Jurkat, Clone E6-1 (cell line): ENCODE measurements around the gene CDH4.

Experiments
- DNase-seq: peaks from one replicate; pipeline ENCODE4 v3.0.0-alpha.2; 2011; ENCODE audit warnings: low read depth, low spot score
- H3K4me3 ChIP-seq: 2 replicates; pipeline ENCODE4 v1.5.1; 2011; ENCODE audit warnings: mild to moderate bottlenecking, low read length, control low read depth, moderate library complexity

Gene CDH4

DNA sequence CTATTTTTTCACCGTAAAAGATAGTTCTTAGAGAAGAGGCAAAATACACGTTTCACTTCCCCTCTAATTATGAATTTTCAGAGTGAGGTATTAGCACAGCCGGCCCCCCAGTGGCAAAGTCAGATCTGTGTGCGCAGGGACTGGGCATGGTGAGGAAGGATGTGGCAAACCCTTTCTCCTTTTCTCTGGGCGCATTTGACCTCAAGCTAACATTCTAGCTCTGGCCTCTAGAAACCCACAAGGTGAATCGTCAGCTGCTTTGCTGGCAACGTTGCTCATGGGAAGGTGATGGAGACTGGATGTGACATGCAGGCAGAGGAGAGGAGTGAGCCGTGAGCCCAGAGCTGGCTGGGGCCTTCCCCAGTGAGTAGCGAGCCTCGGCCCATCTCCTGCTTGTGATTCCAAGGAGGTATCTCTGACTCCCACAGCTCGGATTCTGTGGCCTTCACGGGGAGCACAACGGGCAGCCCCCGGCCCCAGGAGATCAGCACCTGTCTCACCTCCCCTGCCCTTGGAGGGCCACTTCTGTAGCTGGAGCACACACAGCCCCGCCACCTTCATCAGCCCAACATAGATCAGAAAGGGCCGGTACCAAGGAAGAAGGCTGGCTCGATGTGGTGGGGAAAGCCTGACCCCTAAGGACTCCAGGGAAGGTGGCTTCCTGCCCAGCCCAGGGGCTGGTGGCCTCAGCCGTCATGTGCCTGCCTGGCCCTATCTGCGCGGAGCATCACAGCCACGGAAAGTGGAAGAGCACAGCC, 660.8 kb downstream of the CDH4 start:
- H3K4me3 ChIP-seq = no peak overlapping the region
- DNase-seq = peak; percentile 89

DNA sequence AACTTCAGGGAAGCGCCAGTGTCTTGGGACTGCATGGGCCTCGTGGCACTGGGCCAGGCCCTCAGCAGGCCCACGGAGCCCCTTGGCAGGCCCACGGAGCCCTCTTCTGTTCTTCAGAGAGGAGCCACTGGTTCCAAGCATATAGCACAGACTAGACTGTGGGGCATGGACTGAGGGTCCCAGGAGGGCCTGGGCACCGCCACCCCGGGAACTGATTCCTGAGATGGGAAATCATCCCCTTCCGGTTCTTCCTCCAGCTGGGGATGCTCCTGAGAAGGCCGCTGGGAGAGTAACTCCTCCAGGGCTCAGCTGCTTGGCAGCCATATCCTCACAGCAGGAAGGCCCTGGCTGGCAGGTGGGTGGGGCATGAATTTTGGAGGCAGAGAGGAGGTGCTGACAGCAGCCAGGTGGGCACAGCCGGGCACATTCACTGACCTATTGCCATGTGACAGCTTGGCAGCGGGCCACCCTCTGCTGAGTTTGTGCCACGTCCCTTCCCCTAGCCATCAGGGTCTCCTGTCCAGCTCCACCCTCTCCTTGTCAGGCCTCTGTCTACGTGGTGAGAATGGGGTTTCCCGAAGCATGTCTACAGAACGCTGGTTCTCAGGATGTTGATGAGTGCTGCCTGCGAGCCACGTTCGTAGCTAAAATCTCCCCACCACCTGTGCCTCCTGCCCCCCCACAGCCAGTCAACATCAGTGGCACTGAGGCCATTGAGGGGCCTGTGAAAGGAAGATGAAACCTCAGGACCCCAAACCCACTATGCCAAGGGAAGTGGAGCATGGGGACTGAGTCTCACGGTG, 661.6 kb downstream of the CDH4 start:
- H3K4me3 ChIP-seq = no peak overlapping the region
- DNase-seq = no peak

DNA sequence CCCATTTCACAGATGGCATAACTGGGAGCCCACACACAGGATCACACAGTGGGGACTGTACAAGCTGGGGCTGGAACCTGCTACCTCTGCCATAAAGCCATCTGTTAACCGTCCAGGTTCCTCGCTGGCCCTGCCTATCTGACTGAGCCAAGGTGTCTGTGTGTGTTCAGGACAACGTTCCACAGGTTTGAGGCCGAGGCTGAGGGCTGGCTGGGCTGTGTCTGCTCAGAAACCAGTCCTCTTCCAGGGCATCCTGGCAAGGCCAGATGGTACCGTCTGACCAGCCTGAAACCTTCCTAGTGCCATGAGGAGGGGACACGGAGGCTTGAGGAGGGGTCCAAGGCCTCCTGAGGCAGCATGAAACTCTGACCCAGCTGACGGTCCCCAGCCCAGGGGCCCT, 663.0 kb downstream of the CDH4 start:
- no peak for DNase-seq
- H3K4me3 ChIP-seq = no peak overlapping the region

DNA sequence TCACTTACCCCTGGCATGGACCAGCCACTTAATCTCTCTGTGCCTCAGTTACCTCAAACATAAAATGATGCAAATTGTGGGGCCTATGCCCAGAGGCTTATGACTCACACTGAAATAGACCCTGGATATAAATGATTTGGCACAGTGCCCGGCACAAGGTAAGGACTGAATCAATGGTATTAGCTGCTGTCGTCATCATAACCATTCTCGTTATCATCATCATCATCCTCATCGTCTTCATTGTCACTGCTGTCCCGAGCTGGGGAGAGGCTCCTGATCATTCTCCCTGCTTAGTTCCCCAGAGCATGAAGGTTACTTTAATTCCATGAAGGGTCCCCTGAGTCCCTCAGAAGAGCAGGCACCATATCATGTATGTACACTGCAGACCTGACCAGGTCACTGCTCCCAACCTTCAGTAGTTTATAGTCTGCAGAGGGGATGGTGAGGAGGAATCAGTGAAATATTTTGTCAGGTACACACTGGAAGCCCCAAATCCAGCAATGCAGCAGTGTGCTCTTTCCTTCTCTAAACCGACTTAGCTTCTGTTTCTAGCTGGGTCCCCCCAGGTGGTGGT, 664.3 kb downstream of the CDH4 start:
- no peak for DNase-seq
- H3K4me3 ChIP-seq = no peak overlapping the region

DNA sequence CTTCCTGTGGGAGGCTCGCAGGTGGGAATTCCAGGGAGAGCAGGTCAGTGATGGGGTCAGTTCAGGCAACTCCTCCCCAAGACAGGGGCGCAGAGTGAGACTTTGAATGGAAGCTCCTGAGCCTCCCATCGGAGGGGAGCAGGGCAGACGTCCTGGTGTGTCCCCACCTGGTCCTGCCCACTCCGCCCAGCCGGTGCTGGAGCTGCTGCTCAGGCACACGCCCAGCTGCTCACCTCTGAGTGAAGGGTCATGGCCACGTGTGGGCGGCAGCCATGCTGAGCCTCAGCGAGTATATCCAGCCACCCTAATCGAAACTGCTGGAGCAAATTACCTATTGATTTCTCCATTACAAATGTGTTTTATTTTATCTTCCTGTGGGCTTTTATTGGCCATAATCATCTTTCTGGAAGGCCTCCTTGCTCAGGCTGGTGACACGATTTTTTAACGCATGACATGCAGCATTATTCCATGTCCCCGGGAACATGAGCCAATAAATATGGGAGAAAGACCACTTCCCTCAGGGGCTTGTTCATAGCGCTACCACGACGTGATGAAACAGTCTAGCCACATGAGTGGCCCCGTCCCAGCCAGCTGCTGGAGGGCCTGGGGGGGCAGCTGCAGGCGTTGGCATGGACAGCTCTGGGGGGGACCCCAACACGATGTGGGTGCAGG, 665.5 kb downstream of the CDH4 start:
- no peak for DNase-seq

DNA sequence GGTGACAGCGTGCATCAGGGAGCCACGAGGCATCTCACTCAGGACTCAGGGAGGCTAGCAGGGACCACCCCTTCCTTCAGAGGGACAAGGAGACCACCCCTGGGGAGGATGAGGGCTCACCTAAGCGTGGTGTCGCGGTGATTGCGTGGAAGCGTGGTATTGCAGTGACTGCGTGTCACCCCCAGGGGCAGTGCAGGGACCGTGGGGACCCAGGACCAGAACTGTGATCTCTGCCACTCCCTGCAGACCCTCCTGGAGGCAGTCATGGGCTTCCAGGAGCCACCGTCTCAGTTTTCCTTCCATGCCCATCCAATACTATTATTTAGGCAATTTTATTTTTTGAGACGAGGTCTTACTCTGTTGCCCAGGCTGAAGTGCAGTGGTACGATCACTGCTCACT, 666.5 kb downstream of the CDH4 start:
- no peak for DNase-seq
- H3K4me3 ChIP-seq = no peak overlapping the region

More for the DNA sequence above, 665.5 kb downstream of the CDH4 start:
- H3K4me3 ChIP-seq = no peak overlapping the region

DNA sequence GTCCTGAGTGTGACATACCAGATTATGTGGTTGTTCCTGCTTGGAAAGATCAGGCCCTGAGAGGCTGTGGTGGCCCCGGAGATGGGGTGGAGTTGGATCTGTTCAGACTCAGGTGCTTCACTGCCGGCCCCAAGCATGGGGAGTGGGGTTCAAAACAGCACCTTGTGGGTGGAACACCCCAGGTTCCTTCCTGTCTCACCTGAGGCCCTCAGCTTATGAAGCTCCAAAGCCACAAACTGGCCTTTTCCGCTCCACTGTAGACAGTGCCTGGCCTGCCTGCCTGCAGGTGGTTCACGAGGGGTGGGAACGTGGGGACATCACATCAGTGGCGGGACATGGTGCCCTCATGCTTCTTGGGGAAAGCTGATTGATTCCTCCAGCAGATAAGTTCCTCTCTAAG, 667.2 kb downstream of the CDH4 start:
- no peak overlapping the region for H3K4me3 ChIP-seq
- DNase-seq = no peak

DNA sequence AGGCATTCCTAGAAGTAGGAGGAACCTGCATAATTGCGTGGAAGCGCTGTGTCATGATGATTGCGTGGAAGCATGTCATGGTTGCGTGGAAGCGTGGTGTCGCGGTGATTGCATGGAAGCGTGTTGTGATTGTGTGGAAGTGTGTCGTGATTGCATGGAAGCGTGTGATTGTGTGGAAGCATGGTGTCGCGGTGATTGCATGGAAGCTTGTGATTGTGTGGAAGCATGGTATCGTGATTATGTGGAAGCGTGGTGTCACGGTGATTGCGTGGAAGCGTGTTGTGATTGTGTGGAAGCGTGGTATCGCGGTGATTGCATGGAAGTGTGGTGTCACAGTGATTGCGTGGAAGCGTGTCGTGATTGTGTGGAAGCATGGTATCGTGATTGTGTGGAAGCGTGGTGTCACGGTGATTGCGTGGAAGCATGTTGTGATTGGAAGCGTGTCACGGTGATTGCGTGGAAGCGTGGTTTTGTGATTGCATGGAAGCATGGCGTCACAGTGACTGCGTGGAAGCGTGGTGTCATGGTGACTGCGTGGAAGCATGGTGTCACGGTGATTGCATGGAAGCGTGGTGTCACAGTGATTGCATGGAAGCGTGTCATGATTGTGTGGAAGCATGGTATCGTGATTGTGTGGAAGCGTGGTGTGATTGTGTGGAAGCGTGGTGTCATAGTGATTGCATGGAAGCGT, 667.8 kb downstream of the CDH4 start:
- no peak overlapping the region for H3K4me3 ChIP-seq
- no peak for DNase-seq

DNA sequence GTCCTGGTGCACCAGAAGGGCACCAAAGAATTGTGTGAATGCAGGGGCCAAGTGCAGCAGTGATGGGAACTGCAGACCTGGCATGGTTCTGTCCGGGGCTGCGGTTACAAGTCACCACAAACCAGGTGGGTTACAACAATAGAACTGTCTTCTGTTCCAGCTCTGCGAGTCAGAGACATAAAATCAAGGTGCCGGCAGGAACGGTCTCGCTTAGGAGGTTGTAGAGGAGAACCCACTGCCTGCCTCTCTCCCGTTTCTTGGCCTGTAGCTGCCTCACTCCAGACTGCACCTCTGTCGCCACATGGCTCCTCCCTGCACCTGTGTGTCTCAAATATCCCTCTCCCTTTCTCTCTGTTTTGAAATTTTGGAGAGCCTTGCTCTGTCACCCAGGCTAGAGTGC, 670.4 kb downstream of the CDH4 start:
- H3K4me3 ChIP-seq = no peak overlapping the region
- no peak for DNase-seq

DNA sequence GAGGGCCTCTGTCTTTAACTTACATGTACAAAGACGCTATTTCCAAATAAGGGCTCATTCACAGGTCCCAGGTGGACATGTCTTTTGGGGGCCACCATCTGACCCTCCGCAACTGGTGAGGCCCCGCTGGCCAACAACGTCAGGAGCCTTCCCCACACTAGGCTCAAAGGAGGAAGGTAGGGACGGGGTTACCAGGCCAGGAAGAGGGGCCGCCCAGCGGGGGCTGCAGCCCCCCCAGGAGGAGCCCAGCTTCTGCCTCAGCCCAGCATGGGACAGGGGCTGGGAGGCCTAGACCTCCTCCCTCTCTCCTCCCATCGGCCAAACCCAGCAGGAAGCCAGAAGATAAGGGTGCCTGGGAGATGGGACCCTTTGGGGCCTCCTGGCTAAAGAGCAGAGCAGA, 670.9 kb downstream of the CDH4 start:
- DNase-seq = no peak
- no peak overlapping the region for H3K4me3 ChIP-seq

DNA sequence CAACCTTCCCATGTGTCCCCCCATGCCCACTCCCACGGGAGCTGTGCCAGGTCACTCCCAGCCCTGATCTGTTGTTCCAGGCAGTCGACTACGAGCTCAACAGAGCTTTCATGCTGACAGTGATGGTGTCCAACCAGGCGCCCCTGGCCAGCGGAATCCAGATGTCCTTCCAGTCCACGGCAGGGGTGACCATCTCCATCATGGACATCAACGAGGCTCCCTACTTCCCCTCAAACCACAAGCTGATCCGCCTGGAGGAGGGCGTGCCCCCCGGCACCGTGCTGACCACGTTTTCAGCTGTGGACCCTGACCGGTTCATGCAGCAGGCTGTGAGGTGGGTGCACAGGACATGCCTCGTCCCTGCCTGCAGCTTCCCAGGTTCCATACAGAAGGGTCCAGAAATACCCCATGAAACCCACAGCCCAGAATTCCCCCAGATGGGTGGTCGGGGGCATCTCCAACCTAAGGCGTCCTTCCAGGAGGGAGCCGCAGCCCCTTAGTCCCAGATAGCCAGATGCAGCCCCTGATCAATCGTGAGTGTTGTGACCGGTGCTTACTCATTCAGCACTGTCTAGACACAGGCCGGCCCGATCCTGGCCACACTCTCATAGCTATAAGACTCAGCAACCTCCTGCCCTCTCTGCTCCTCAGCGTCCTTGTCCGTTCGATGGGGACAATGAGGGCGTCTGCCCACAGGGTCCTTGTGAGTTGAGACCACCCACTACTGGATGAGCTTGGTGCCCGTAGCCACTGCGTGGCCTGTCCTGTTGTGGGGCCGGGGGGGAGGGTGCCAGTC, 671.5 kb downstream of the CDH4 start:
- no peak for DNase-seq
- no peak overlapping the region for H3K4me3 ChIP-seq

DNA sequence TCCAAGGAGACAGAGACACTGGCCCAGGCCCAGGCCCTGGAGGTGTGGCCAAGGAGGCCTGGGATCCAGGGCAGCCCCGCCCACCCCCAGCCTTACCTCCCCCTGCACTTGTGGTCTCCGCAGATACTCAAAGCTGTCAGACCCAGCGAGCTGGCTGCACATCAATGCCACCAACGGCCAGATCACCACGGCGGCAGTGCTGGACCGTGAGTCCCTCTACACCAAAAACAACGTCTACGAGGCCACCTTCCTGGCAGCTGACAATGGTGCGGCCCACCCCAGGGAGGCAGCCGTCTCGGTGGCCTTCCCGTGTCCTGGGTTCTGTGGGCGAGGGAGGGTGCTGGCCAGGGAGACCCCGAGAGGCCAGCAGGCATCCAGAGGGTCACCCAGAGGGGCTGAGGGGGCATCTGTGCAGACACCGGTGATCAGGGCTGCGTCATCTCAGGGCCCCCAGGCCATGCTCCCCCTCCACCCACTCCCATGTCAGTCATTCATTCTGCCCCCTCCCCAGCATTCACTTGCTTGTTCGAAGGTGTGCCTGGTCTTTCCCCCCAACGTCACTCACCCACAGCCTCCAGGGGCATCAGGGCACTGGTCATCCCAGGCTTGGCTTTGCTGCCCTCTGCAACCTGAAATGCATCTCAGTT, 672.3 kb downstream of the CDH4 start:
- H3K4me3 ChIP-seq = no peak overlapping the region
- DNase-seq = no peak

DNA sequence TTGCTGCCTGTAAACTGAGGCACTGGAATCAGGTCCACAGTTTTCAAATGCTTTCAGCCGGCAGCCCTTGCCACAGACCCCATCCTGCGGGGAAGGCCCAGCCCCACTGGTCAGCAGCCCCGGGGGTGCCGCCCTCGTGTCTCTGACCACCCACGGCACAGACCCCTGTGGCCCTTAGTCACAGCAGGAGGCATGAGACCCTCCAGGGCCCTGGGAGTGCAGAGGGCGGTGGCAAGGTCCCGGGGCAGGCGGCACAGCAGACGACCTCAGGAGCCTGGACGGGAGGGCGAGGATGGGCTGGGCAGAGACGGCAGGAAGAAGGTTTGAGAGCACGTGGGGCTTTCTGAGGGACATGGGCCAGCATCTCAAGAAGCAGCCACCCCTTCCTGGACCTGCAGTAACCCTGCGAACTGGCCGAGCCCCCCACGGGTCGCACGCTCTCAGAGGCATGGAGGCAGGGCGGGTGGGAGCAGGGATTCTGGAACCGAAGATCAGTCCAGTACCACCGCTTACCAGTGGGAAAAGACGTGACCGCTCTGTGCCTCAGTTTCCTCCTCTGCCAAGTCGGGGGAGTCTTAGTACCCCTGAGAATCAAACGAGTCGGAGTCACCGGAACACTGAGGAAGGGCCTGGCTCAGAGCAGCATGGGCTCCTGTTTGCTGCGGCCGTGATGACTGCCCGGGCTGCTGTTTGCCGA, 672.9 kb downstream of the CDH4 start:
- no peak overlapping the region for H3K4me3 ChIP-seq
- DNase-seq = no peak

DNA sequence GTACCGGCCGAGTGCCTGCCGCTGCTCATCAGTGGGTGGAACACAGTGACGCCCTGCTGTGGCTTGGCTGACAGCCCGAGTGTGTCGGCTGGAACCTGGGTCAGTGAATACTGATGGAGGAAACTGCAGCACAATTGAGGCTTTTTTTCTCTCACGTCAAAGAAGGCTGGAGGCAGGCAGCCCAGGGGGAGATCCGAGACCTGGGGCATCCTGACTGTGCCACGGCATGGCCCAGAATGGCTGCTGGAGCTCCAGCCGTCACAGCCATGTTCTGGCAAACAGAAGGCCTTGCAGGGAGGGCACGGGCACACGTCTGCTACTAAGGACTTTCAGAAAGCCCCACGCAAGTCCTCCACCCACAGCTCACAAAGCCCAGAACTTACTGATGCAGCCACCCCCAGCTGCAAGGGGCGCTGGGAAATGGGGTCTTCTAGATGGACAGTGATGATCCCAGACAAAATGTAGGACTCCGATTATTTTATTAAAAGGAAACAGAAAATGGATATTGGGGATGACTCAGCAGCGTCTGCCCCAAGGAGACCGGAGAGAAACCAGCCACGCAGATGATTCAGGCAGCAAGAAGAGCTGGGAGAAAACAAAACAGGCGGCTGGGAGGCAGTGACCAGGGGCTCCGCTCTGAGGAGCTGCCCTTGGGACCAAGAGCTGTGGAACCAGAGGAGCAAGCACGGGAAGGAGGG, 673.6 kb downstream of the CDH4 start:
- DNase-seq = no peak
- no peak overlapping the region for H3K4me3 ChIP-seq

DNA sequence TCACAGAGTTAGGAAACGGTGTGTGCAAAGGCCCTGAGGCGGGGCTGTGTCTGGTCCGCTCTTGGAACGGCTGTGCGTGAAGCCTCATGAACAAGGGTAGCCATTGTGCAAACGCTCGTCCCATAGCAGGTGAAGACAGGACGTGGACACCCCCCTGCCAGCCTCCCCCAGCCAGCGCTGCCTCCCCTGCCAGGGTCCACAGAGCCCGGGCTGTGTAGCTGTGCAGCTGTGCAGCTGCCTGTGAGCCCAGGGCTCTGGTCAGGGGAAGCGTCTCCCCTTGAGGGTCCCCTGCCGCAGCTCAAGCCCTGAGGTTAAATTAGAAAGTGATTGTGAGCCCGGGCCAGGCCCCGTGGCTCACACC, 674.2 kb downstream of the CDH4 start:
- H3K4me3 ChIP-seq = no peak overlapping the region
- no peak for DNase-seq

DNA sequence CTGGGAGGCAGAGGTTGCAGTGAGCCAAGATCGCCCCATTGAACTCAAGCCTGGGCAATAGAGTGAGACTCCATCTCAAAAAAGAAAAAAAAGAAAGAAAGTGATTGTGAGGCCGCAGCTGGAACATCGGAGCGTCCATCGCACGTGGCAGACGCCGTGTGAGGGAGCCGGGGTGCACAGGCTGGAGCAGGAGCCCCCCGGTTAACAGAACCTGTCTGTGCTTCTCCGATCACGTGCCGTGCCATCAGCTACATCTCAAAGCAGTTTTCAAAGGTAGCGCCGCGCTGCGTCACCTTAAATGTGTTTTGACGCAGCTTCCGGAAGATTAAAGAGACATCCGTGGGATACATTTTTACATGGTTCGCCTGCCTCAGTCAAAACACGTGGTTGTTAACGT, 674.7 kb downstream of the CDH4 start:
- H3K4me3 ChIP-seq = no peak overlapping the region
- DNase-seq = no peak

DNA sequence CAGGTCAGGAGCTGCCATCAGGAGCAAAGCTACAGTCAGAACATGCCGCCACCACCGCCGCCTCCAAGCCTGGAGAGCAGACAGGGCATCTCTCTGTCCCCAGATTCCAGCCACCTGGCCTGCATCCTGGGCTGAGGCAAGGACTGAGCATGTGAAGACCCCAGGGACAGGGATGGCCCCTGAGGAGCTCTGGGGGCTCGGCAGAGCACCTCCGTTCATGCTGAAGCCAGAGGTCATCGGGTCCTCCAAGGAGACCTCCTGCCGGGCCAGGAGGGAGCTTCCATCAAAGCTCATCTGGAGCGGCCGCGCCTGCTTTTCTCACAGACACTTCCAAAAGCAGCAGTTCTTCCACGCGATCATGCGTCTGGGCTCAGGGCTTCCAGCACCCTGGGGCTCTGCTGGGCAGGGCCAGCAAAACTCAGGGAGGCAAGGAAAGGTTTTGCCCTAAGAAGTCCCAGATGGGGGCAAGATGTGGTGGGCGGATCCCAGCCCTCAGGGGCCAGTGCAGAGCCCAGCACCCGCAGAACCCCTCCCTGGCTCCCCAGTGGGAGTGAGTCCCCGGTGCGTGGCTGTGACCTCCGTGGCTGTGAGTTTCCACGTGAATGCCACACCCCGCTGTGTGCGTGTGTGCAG, 675.2 kb downstream of the CDH4 start:
- H3K4me3 ChIP-seq = no peak overlapping the region
- DNase-seq = no peak
